Thymus (tissue), 11 donors: Measurements from ENCODE around the gene DNAJB12. TPM values are rescaled to one million over a fixed set of nuclear protein-coding genes. Genes with fewer than 3 reads are reported as not detected.
A peak's percentile ranks its signal among the peaks of the same experiment; 100 is the strongest.

ENCODE experiments used
- DNase-seq, 9 donors: peaks; one replicate each; pipeline ENCODE4 v3.0.0-alpha.2; 2013; ENCODE audit warnings: low spot score in 9 of 9, low read depth in 6 of 9, missing footprints in 1 of 9
- H3K27ac ChIP-seq, 2 donors: one replicate each; pipeline ENCODE4 v1.5.1; 2013; ENCODE audit warnings: control low read depth in 1 of 2, low read depth in 1 of 2, low read length in 1 of 2, mild to moderate bottlenecking in 1 of 2, moderate library complexity in 1 of 2
- H3K27me3 ChIP-seq, 2 donors: one replicate each; pipeline ENCODE4 v1.5.1; 2013; ENCODE audit warnings: low read length in 1 of 2; ENCODE audit not compliant: control insufficient read depth in 2 of 2, insufficient read depth in 1 of 2
- H3K36me3 ChIP-seq, 2 donors: one replicate each; pipeline ENCODE4 v1.5.1; 2013; ENCODE audit warnings: low read length in 1 of 2, mild to moderate bottlenecking in 1 of 2, moderate library complexity in 1 of 2; ENCODE audit not compliant: control insufficient read depth in 2 of 2, insufficient read depth in 2 of 2
- H3K4me1 ChIP-seq, 2 donors: one replicate each; pipeline ENCODE4 v1.5.1; 2013; ENCODE audit warnings: low read length in 2 of 2; ENCODE audit not compliant: control insufficient read depth in 2 of 2, insufficient read depth in 2 of 2
- H3K4me3 ChIP-seq, 2 donors: one replicate each; pipeline ENCODE4 v1.5.1; 2013; ENCODE audit warnings: low read length in 2 of 2, control low read depth in 1 of 2, mild to moderate bottlenecking in 1 of 2
- H3K9me3 ChIP-seq, 2 donors: one replicate each; pipeline ENCODE4 v1.5.1; 2013; ENCODE audit warnings: low read length in 1 of 2, mild to moderate bottlenecking in 1 of 2; ENCODE audit not compliant: control insufficient read depth in 2 of 2, insufficient read depth in 1 of 2
- WGBS: extraction: QIAGEN DNeasy Blood & Tissue Kit; methylation state at CpG from one replicate; pipeline ENCODE4 v1.1.7; 2013; 5-methylcytosine and 5-hydroxymethylcytosine counted together
- polyA plus RNA-seq: library from polyadenylated mRNA; stranded (reverse); fragments of 200-250 nt; gene quantifications from one replicate; pipeline ENCODE4 v1.2.3, GENCODE V29; 2013
- total RNA-seq: library from RNA; stranded (reverse); fragments of 120-200 nt; gene quantifications from one replicate; pipeline ENCODE4 v1.2.4, GENCODE V29; 2013
- donor health status: healthy.

Gene DNAJB12
- total and polyA plus RNA-seq, 2 donors = 14.6 to 16.8 TPM

DNA sequence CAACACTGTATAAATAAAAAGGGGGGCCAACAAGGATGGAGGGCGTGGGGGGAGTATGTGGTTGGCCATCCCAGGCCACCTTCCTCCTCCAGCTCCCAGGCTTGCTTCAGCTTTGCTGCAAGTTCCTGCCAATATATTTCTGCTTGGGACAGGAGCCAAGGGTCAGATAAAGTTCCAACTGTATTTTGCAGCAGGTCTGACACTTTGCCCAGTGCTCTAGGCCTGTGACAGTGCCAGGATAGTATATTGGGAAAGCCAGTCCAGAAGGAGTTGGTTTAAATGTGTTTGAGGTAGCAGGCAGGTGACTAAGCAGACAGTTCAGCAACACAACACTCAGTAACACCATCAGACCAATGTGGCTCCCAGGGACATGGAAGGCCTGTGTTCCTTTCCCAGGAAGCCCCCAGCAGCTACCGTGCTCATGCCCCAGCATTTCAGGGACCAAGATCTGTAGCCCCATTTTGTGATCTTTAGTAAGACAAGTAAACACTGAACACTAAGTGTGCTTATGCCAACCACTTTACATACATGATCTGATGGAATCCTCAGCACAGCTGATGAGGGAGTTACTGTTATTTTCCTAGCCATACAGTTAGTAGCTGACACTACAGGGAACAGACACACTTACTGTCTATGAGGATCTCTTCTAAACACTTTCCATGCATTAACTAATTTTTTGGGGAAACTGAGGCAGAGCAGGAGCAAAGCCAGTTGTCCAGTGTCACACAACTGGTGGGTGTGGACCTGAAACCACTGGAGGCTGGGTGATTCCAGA lies 38.9 kb downstream of the DNAJB12 start:
- 95% methylated on average over 2 of the region's 2 CpGs for WGBS
- DNase-seq = peak in 1 of 9 donors; percentile 7
- Histone ChIP-seq H3K4me1 (peaks cover 51 to 62% of the 10 kb centered on the region in 2 donors), H3K9me3 (peaks cover 0 to 1% of the 10 kb centered on the region in 2 donors), H3K27ac (peak overlapping the region in 1 of 2 donors; percentile 66), H3K27me3 (no peaks in the 10 kb centered on the region), H3K4me3 (no peak overlapping the region), H3K36me3 (no peaks in the 10 kb centered on the region)

DNA sequence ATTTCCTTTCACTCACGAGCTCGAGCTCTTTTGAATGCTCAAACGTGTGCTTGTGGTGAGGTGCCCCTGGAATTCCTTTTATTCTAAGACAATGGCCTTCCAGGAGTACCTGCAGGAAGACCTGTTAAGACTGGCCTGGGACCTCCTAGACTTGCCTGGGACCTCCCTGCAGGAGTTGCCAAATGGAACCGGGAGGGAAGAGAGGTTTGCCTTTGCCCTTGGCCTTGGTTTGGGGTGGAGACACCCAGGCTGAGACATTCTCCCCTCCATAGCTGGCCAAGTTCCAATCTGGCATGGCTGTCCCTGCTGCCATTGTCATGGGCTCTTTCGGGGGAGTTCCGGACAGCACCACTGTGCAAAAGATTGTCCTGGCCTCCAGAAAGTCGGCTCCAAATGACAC lies 39.7 kb downstream of the DNAJB12 start:
- DNase-seq = peak in 1 of 9 donors; percentile 10
- peak overlapping the region in 1 of 2 donors; percentile 11 for H3K27ac ChIP-seq
- 80% methylated on average over 7 of the region's 7 CpGs for WGBS
- H3K27me3 ChIP-seq = no peaks in the 10 kb centered on the region
- no peaks in the 10 kb centered on the region for H3K36me3 ChIP-seq
- peaks cover 0 to 5% of the 10 kb centered on the region in 2 donors for H3K9me3 ChIP-seq
- H3K4me3 ChIP-seq = no peak overlapping the region
- H3K4me1 ChIP-seq = peaks cover 53 to 62% of the 10 kb centered on the region in 2 donors

DNA sequence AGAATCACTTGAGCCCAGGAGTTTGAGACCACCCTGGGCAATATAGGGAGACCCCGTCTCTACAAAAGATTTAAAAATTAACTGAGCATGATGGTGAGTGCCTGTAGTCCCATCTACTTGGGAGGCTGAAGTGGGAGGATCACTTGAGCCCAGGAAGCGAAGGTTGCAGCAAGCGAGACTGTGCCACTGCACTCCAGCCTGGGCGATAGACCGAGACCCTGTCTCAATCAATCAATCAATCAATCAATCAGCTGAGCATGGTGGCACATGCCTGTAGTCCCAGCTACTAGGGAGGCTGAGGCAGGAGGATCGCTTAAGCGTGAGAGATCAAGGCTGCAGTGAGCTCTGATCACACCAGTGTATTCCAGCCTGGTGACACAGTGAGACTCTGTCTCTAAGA lies 40.5 kb downstream of the DNAJB12 start:
- DNase-seq = no peak
- Histone ChIP-seq H3K9me3 (peaks cover 0 to 5% of the 10 kb centered on the region in 2 donors), H3K4me3 (no peak overlapping the region), H3K36me3 (no peaks in the 10 kb centered on the region), H3K4me1 (peaks cover 54 to 64% of the 10 kb centered on the region in 2 donors), H3K27me3 (no peaks in the 10 kb centered on the region), H3K27ac (peak overlapping the region in 1 of 2 donors; percentile 21)
- 98% methylated on average over 7 of the region's 7 CpGs for WGBS

- H3K4me1 ChIP-seq = peaks cover 50 to 64% of the 10 kb centered on the region in 2 donors
- no peaks in the 10 kb centered on the region for H3K36me3 ChIP-seq
- peaks cover 0 to 5% of the 10 kb centered on the region in 2 donors for H3K9me3 ChIP-seq
- DNase-seq = no peak
- H3K4me3 ChIP-seq = no peak overlapping the region
- 96% methylated on average over 8 of the region's 8 CpGs for WGBS
- no peak overlapping the region for H3K27ac ChIP-seq
- no peaks in the 10 kb centered on the region for H3K27me3 ChIP-seq
Observed at GRCh38 chr10:72312865-72313391, 41.8 kb downstream of the DNAJB12 start.

- Histone ChIP-seq H3K4me1 (peaks cover 44 to 58% of the 10 kb centered on the region in 2 donors), H3K36me3 (no peaks in the 10 kb centered on the region), H3K9me3 (peaks cover 0 to 5% of the 10 kb centered on the region in 2 donors), H3K27ac (no peak overlapping the region), H3K4me3 (no peak overlapping the region), H3K27me3 (no peaks in the 10 kb centered on the region)
- peak in 1 of 9 donors; percentile 10 for DNase-seq
- 85% methylated on average over 7 of the region's 7 CpGs for WGBS
Observed at GRCh38 chr10:72311667-72312066, 43.1 kb downstream of the DNAJB12 start.

GRCh38 chr10:72310636-72311035 lies 44.1 kb downstream of the DNAJB12 start:
- Histone ChIP-seq H3K4me3 (no peak overlapping the region), H3K27me3 (no peaks in the 10 kb centered on the region), H3K4me1 (peaks cover 39 to 56% of the 10 kb centered on the region in 2 donors), H3K36me3 (no peaks in the 10 kb centered on the region), H3K27ac (no peak overlapping the region), H3K9me3 (peaks cover 0 to 5% of the 10 kb centered on the region in 2 donors)
- DNase-seq = peak in 1 of 9 donors; percentile 18
- WGBS = 99% methylated on average over 4 of the region's 4 CpGs

DNA sequence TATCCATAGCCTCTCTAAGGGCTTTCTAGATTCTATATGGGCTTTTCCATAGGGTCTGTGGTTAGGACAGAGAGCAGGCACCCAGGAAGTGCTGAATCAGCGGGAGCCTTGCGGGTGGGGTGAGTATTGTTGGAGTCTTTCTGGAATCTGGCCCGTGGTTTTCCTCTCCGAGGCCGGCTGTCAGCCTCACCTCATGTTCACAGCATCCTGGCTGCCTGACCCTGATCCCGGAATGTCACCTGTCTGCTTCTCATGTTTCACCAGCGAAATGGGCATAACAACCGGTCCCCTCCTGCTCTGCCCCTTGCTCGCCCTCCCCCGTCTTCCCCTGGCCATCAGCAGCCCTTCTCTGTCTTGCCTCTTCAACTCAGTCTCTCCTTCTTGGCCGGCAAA lies 44.5 kb downstream of the DNAJB12 start:
- Histone ChIP-seq H3K4me3 (no peak overlapping the region), H3K4me1 (peaks cover 39 to 56% of the 10 kb centered on the region in 2 donors), H3K9me3 (peaks cover 0 to 5% of the 10 kb centered on the region in 2 donors), H3K27me3 (no peaks in the 10 kb centered on the region), H3K36me3 (no peaks in the 10 kb centered on the region), H3K27ac (peak overlapping the region; percentile 27 to 31)
- no peak for DNase-seq
- WGBS = 84% methylated on average over 11 of the region's 11 CpGs

DNA sequence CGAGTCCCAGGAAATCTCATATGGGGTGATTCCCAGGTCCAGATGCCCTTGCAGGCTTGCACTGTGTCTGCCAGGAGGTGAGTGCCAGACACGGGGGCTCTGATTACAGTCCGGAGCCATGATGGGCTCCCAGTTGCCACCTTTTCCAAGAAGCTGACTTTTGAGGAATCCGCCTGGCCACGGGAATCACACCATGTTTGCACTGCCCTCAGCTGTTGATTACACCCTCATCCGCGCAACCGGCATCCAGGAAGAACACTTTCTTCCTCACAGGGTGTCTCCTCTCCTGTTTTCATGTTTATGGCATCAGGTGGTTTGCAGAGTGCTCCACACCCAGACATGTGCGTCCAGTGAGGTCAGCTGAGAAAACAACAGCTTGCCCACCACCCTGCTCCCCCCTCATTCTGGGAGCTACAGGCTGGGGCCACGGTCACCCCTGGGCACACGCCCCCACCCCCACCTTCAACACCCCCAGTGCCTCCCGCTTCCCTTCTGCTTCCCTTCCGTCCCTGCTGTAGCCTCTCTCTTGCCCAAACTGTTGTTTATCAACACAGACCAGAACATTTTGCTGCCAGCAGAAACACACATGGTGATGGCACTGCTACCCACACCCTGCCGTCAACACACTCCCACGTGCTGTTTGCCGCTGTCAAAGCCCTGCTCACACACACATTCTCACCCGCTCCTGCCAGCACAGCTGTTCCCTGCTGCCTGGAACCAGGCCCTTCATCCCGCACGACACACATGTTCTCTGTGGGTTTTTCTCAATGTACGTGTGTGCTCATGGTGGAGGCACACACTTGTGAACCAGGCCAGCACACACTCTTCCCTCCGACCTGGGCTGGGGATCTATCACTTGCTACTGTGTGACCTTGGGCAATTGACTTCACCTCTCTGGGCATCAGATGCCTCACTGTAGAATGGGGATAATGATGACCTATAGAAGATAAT lies 45.2 kb downstream of the DNAJB12 start:
- Histone ChIP-seq H3K9me3 (peaks cover 0 to 5% of the 10 kb centered on the region in 2 donors), H3K27ac (peak overlapping the region; percentile 27 to 31), H3K27me3 (no peaks in the 10 kb centered on the region), H3K36me3 (no peaks in the 10 kb centered on the region), H3K4me1 (peaks cover 40 to 57% of the 10 kb centered on the region in 2 donors), H3K4me3 (no peak overlapping the region)
- peak in 4 of 9 donors; percentile 52 to 85 (median 69) for DNase-seq
- 64% methylated on average over 21 of the region's 21 CpGs for WGBS
